NCI-H187 (cell line): ENCODE results near the gene MPZL1.
"Not testable (repeated sequence)": the region's sequence is repeated elsewhere in the genome, so short reads cannot be mapped to it uniquely, and the experiment has no call there.

Experiments used
- DNase-seq, 2 experiments: peaks; one replicate each; lab custom pipeline; 2025; lab: John Stamatoyannopoulos, UW

The MPZL1 gene

GRCh38 chr1:167781558-167781957 is 59.8 kb downstream of the MPZL1 start:
- no peak for DNase-seq

GRCh38 chr1:167782946-167783345 is 61.2 kb downstream of the MPZL1 start:
- DNase-seq, result no peak

- DNase-seq, result no peak
Observed at GRCh38 chr1:167784876-167785550, 63.2 kb downstream of the MPZL1 start.

DNA sequence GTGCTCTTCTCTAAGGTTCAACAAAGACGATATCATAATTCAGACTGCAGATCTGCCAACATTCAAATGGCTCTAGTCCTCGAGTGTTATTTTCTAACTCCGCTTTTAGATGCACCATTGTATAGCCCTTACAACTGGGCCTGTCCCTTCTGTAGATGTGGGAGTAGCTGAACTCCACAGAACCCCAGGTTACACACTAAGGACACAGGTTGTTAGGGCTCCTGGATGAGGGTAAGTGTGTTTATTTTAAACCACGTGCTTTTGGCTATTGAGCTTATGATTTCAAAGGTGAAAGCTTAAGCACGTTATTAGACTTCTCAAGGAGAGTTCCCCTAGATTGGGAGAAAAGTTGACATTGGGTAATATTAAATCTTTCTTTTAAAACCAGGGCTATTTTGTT is 64.7 kb downstream of the MPZL1 start:
- DNase-seq, result no peak

DNA sequence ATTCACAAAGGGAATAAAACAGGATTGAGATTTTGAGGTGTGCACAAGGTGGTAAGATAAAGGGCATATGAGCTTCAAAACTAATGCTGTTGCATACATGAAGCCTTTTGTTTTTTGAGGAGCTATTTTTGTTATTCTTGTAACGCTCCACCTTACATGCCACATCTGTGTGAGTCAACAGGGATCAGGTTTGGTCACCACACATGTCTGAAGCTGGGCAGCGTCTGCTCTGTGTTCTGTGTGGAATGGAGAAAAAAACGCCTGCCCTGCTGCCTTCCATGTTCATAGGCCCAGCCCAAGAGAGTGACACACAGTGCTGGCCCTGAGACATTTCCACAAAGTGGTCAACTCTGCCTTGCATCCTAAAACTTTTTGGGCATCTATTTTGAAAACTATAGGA is 67.7 kb downstream of the MPZL1 start:
- no peak for DNase-seq

DNA sequence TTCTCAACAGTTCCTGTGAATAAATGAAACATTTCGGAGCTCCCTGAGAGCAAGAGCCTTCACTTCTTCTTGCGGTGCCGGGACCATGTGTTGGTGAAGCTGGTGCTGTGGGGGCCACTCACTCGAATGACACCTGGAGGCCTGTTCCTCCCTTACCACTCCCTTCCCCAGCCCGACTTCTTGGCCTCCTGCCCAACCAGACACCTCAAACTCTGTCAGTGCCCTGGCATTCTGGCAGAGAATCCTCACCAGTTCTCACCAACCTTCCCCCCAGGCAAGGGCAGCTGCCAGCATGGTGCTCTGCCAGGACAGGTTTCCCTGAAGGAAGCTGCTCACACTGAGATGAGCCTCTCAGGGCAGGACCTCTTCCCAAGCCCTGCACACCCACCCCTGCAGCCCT is 68.3 kb downstream of the MPZL1 start:
- no peak for DNase-seq

- DNase-seq, result peak; percentile 76 to 90
Observed at GRCh38 chr1:167791281-167792187, 69.8 kb downstream of the MPZL1 start.

GRCh38 chr1:167792188-167792565 is 70.4 kb downstream of the MPZL1 start:
- no peak for DNase-seq

- DNase-seq, result no peak
Observed at GRCh38 chr1:167794043-167794442, 72.3 kb downstream of the MPZL1 start.

- no peak for DNase-seq
Observed at GRCh38 chr1:167795810-167796740, 74.3 kb downstream of the MPZL1 start.

GRCh38 chr1:167797015-167797414 is 75.2 kb downstream of the MPZL1 start:
- DNase-seq, result no peak

DNA sequence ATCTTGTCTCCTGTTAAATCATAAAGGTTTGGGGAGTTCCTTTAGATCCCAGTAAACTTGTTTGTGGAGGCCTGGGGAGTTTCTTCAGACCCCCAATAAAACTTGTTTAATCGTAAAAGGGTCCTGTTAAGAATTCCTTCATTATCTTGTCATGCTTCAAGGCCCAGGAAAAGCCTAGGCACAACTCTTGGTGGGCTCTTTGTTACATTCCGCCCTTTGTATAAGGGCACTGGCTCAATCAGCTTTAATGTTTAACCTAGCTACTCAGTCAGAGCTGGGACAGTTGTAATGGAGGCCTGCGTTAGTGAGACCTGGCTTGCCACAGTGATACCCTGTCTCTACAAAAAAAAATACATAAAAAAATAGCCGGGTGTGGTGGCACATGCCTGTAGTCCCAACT is 77.2 kb downstream of the MPZL1 start:
- DNase-seq, result no peak

DNA sequence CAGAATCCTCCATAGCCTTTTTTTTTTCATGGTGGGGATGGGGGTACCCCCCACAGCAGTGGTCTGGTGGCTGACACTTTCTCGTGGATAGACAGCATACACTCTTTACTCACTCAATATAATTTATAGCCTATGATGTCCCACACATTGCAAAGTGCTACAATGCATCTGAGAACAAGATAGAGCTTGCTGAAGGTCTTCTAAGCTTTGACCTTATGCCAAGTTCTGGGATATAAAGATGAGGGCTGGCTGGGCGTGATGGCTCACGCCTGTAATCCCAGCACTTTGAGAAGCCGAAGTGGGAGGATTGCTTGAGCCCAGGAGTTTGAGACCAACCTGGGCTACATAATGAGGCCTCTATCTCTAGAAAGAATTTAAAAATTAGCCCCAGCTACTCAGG is 78.0 kb downstream of the MPZL1 start:
- DNase-seq, result no peak

DNA sequence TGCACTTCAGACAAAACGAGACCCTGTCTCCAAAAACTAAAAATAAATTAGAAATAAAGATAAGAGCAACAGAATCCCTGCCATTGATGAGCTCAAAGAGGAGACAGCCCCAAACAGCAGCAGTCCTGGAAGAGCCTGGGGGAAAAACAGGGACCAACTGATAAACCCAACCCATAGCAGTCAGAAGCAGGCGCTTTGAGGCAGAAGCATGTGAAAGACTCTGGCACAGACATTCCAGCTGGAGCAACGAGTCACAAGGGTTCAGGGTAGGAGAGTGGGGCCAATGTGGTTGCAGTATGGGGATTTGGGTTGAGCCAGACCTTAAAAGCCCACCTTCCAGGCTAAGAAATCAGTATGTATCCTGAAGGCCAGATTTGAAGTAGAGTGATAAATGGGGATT is 78.5 kb downstream of the MPZL1 start:
- DNase-seq, result no peak

GRCh38 chr1:167802235-167802634 is 80.5 kb downstream of the MPZL1 start:
- DNase-seq, result no peak

GRCh38 chr1:167803358-167804207 is 81.8 kb downstream of the MPZL1 start:
- peak; percentile 87 to 95 for DNase-seq

DNA sequence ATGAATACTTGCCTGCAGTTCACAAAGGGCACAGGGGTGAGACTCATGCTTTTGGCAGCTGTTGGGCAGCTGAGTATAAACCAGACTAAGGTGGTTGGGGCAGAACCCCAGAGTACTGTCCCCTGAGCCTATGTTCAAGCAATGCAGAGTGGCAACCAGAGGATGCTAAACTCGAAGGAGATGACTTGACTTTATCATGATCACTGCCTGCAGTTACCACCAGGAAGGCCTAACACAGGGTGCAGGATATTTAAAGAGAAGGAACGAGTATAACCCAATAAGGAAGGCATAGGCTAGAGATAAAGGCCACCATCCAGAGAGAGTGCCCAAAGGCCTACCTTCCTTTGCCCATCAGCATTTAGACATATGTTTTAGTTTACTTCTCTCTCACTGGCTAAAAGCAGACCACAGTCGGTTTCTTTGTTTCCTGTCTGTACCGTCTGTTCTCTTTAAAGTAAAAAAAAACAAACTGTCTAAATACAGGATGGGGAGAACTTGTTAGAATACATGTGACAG is 83.3 kb downstream of the MPZL1 start:
- DNase-seq, result no peak

- DNase-seq, result not testable (repeated sequence)
Observed at GRCh38 chr1:167806235-167806634, 84.5 kb downstream of the MPZL1 start.

- not testable (repeated sequence) for DNase-seq
Observed at GRCh38 chr1:167806676-167807075, 84.9 kb downstream of the MPZL1 start.

DNA sequence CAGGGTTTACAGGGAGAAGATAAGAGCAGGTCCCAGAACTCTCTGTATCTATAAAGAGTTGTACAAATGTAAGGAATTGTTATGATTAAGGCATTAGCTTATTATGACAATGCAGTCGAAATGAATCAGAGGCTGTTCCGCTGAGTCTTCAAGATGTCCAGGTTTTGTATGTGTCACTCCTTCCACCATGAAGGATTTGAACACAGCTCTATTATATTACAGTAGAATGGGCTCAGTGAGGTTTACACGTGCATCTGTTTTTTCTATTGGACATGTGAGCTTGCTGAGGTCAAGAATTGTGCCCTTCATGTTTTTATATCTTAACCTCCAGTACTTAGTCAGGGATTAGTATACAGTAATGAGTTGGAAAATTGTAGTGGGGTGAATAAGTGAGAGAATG is 86.3 kb downstream of the MPZL1 start:
- no peak for DNase-seq

- DNase-seq, result no peak
Observed at GRCh38 chr1:167808690-167809089, 86.9 kb downstream of the MPZL1 start.
